ENCODE data around the gene RAB17.

Gene RAB17

DNA sequence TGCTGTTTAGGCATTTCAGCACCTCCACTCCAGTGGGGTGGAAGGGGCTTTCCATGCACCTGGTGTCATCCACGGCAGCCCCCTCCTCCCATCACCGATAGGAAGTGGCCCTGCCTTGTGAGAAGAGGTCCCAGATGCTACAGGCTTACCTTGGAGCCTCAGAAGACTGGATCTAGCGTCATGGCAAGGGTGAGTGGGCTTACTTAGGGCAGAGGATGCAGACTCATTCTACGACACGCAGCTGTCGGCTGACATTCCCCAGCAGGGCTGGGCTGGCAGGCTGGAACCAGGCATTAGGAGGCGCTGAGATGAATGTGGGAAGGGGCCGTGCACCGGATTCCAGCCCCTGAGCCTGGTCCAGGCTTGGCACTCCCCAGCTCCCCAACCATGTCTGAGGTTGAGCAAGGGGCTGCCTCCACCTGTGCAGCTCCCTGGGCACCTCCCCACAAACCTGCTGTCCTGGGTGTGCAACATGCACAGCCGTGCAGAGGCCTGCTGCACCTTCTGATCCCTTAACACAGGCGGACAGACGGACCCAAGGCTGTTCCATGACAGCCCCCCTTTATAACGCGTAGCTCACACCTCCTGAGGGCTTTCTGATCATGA, 25.9 kb downstream of the RAB17 start:
- Histone ChIP-seq H3K4me1 (ENCODE audit: control insufficient read depth, insufficient read depth, low read length) (peaks cover under 1% of the 10 kb centered on the region), H3K36me3 (ENCODE audit: insufficient read depth, low read length) (no peaks in the 10 kb centered on the region), H3K27me3 (ENCODE audit: control insufficient read depth, insufficient read depth, low read length) (peaks cover 12% of the 10 kb centered on the region), H3K9ac (ENCODE audit: low read depth, low read length) (no peak overlapping the region), H3K4me3 (ENCODE audit: low read length) (no peak overlapping the region), H3K4me2 (ENCODE audit: low read length) (no peak overlapping the region), H3K9me3 (replicated peaks; ENCODE audit: low read length) (no peaks in the 10 kb centered on the region)

DNA sequence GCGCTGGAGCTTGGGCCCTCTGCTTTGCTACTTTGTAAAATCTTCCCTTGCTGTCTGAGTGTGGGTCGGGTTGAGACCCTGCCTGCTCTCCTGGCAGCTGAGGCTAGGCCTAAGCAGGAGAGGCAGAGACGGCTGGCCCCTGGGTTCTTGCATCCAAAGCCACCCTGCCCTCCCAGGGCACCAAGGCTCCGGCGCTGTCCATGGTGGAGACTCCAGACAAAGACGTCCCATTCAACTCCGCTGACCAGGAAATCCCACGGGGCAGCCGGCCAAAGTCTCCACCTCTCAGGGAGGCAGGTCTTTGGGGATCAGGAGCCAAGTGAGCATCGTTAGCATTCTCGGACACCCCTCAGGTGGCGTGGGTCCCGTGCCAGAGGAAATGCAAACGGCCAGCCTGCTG, 26.7 kb downstream of the RAB17 start:
- H3K4me2 ChIP-seq (ENCODE audit: low read length): no peak overlapping the region
- H3K4me1 ChIP-seq (ENCODE audit: control insufficient read depth, insufficient read depth, low read length): peaks cover 9% of the 10 kb centered on the region
- no peaks in the 10 kb centered on the region for H3K9me3 ChIP-seq (replicated peaks; ENCODE audit: low read length)
- H3K9ac ChIP-seq (ENCODE audit: low read depth, low read length): no peak overlapping the region
- no peaks in the 10 kb centered on the region for H3K36me3 ChIP-seq (ENCODE audit: insufficient read depth, low read length)
- H3K27me3 ChIP-seq (ENCODE audit: control insufficient read depth, insufficient read depth, low read length): peaks cover 12% of the 10 kb centered on the region
- no peak overlapping the region for H3K4me3 ChIP-seq (ENCODE audit: low read length)

DNA sequence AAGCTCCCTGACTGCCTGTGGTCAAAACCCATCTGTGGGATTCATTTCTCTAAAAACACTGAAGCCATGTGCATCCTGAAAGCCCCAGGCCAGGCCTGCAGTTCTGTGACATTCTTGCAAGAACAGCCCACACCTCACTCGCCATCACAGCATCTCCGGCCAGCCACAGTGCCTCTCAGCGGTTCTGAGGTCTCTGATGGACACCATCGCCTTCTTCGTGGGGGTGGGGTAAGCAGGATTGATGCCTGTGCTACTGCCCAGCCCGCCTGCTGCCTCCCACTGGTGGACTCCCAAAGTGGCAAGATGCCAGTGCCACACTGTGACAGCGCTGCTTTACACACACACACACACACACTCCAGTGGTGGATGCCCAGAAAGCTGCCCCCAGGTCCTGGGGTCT, 29.3 kb downstream of the RAB17 start:
- Histone ChIP-seq H3K9me3 (replicated peaks; ENCODE audit: low read length) (no peaks in the 10 kb centered on the region), H3K27me3 (ENCODE audit: control insufficient read depth, insufficient read depth, low read length) (peaks cover 12% of the 10 kb centered on the region), H3K36me3 (ENCODE audit: insufficient read depth, low read length) (peaks cover 14% of the 10 kb centered on the region), H3K4me2 (ENCODE audit: low read length) (no peak overlapping the region), H3K4me3 (ENCODE audit: low read length) (no peak overlapping the region), H3K9ac (ENCODE audit: low read depth, low read length) (no peak overlapping the region), H3K4me1 (ENCODE audit: control insufficient read depth, insufficient read depth, low read length) (peaks cover 13% of the 10 kb centered on the region)

GRCh38 chr2:237558961-237559641, 31.4 kb downstream of the RAB17 start:
- H3K4me1 ChIP-seq (ENCODE audit: control insufficient read depth, insufficient read depth, low read length): peaks cover 13% of the 10 kb centered on the region
- H3K4me3 ChIP-seq (ENCODE audit: low read length): no peak overlapping the region
- peaks cover 3% of the 10 kb centered on the region for H3K9me3 ChIP-seq (replicated peaks; ENCODE audit: low read length)
- peaks cover 9% of the 10 kb centered on the region for H3K27me3 ChIP-seq (ENCODE audit: control insufficient read depth, insufficient read depth, low read length)
- H3K36me3 ChIP-seq (ENCODE audit: insufficient read depth, low read length): peaks cover 34% of the 10 kb centered on the region
- H3K4me2 ChIP-seq (ENCODE audit: low read length): peak overlapping the region; percentile 9
- H3K9ac ChIP-seq (ENCODE audit: low read depth, low read length): no peak overlapping the region

GRCh38 chr2:237557633-237558015, 32.9 kb downstream of the RAB17 start:
- H3K9me3 ChIP-seq (replicated peaks; ENCODE audit: low read length): peaks cover 10% of the 10 kb centered on the region
- no peak overlapping the region for H3K9ac ChIP-seq (ENCODE audit: low read depth, low read length)
- peaks cover 13% of the 10 kb centered on the region for H3K4me1 ChIP-seq (ENCODE audit: control insufficient read depth, insufficient read depth, low read length)
- no peak overlapping the region for H3K4me3 ChIP-seq (ENCODE audit: low read length)
- H3K36me3 ChIP-seq (ENCODE audit: insufficient read depth, low read length): peaks cover 49% of the 10 kb centered on the region
- no peak overlapping the region for H3K4me2 ChIP-seq (ENCODE audit: low read length)
- no peaks in the 10 kb centered on the region for H3K27me3 ChIP-seq (ENCODE audit: control insufficient read depth, insufficient read depth, low read length)

DNA sequence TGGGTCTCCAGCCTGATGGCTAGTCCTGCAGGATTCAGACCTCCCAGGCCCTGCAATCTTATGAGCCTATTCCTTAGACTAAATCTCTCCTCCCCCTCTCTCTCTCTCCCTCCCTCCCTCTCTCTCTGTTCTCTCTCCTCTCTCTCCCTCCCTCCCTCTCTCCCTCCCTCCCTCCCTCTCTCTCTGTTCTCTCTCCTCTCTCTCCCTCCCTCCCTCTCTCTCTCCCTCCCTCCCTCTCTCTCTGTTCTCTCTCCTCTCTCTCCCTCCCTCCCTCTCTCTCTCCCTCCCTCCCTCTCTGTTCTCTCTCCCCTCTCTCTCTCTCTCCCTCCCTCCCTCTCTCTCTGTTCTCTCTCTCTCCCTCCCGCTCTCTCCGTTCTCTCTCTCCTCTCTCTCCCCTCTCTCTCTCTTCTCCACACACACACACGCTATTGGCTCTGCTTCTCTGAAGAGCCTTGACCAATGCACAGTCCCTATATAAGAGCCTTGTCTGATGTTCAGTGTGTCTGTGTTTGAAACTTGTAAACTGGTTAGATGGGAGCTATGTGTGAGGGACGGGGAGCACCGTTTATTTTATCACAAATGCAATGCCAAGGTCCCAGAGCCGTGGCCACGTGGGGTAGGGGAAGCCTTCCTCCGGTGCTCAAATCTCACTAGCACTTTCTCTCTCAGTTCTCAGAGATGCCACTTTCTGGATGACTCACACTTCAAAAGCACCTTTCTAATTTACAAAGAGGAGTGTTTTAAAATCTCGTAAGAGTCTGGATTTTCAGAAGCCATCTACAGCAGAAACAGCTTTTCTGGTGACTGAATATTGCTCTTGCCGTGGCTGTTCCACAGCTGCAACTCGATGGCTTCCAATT, 33.5 kb downstream of the RAB17 start:
- Histone ChIP-seq H3K9me3 (replicated peaks; ENCODE audit: low read length) (peaks cover 10% of the 10 kb centered on the region), H3K9ac (ENCODE audit: low read depth, low read length) (no peak overlapping the region), H3K4me1 (ENCODE audit: control insufficient read depth, insufficient read depth, low read length) (peaks cover 13% of the 10 kb centered on the region), H3K27me3 (ENCODE audit: control insufficient read depth, insufficient read depth, low read length) (no peaks in the 10 kb centered on the region), H3K36me3 (ENCODE audit: insufficient read depth, low read length) (peaks cover 55% of the 10 kb centered on the region), H3K4me2 (ENCODE audit: low read length) (no peak overlapping the region), H3K4me3 (ENCODE audit: low read length) (no peak overlapping the region)

GRCh38 chr2:237555560-237555959, 35.0 kb downstream of the RAB17 start:
- Histone ChIP-seq H3K4me2 (ENCODE audit: low read length) (no peak overlapping the region), H3K27me3 (ENCODE audit: control insufficient read depth, insufficient read depth, low read length) (no peaks in the 10 kb centered on the region), H3K9me3 (replicated peaks; ENCODE audit: low read length) (peaks cover 10% of the 10 kb centered on the region), H3K36me3 (ENCODE audit: insufficient read depth, low read length) (peaks cover 69% of the 10 kb centered on the region), H3K4me3 (ENCODE audit: low read length) (no peak overlapping the region), H3K9ac (ENCODE audit: low read depth, low read length) (no peak overlapping the region), H3K4me1 (ENCODE audit: control insufficient read depth, insufficient read depth, low read length) (peaks cover 13% of the 10 kb centered on the region)

DNA sequence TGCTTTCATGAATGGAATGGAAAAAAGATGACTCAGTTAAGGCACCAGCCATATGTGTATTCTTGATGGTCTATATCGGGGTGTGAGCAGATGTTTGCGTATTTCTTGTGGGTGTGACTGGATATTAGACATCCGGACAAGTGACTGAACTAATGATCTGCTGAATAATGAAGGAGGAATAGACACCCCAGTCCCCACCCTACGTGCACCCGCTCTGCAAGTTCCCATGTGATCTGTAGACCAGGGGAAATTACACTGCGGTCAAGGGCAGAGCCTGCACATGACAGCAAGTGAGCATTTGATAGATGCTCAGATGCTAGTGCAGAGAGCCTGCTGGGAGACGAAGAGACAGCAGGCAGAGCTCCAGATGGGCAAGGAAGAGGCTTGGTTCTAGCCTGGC, 36.6 kb downstream of the RAB17 start:
- Histone ChIP-seq H3K4me3 (ENCODE audit: low read length) (no peak overlapping the region), H3K9me3 (replicated peaks; ENCODE audit: low read length) (peaks cover 10% of the 10 kb centered on the region), H3K4me2 (ENCODE audit: low read length) (no peak overlapping the region), H3K36me3 (ENCODE audit: insufficient read depth, low read length) (peaks cover 85% of the 10 kb centered on the region), H3K4me1 (ENCODE audit: control insufficient read depth, insufficient read depth, low read length) (peaks cover 5% of the 10 kb centered on the region), H3K9ac (ENCODE audit: low read depth, low read length) (no peak overlapping the region), H3K27me3 (ENCODE audit: control insufficient read depth, insufficient read depth, low read length) (no peaks in the 10 kb centered on the region)

DNA sequence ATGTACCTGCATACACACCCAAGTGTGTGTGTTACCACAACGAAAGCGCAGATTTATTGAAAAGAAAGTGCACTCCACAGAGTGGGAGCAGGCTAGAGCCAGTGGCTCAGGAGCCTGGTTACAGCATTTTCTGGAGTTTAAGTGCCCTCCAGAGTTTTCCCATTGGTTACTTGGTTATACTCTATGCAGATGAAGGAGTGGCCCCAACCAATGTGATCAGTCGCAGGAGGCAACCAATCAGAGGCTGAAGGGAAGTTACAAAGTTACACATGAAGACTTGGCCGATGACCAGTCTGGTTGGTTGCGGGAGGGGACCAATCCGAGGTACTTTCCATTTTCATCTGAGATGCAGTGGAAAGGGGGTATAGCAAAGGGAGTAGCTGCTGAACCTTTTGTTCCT, 37.6 kb downstream of the RAB17 start:
- H3K4me3 ChIP-seq (ENCODE audit: low read length): no peak overlapping the region

DNA sequence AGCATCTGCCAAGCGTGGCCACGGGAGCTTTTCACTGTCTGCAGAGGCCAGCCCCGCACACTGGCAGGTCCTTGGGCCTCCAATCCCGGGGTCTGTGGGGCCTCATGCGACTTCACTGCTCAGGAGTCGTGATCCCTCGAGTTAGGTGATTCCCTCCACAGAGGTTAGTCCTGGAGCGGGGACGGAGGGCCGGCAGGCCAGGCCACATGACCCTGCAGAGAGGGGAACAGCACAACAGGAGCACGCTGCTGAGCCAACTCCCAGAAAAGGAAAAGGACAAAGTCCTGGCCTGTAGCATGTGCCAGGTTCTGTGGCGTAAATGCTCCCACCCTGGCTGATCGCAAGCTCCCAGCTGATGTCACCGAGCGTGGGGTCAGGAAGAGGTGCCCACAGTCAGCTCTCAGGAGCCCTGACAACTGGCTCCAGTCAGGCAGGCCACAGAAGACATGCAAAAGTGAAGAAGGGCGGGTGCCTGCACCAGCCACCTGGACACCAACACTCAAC, 39.4 kb downstream of the RAB17 start:
- H3K27me3 ChIP-seq (ENCODE audit: control insufficient read depth, insufficient read depth, low read length): no peaks in the 10 kb centered on the region
- H3K9ac ChIP-seq (ENCODE audit: low read depth, low read length): no peak overlapping the region
- H3K9me3 ChIP-seq (replicated peaks; ENCODE audit: low read length): peaks cover 10% of the 10 kb centered on the region
- H3K36me3 ChIP-seq (ENCODE audit: insufficient read depth, low read length): peaks cover 95% of the 10 kb centered on the region
- no peak overlapping the region for H3K4me3 ChIP-seq (ENCODE audit: low read length)
- no peak overlapping the region for H3K4me2 ChIP-seq (ENCODE audit: low read length)
- H3K4me1 ChIP-seq (ENCODE audit: control insufficient read depth, insufficient read depth, low read length): no peaks in the 10 kb centered on the region

More for the DNA sequence above, 37.6 kb downstream of the RAB17 start:
- Histone ChIP-seq H3K4me2 (ENCODE audit: low read length) (no peak overlapping the region), H3K4me1 (ENCODE audit: control insufficient read depth, insufficient read depth, low read length) (no peaks in the 10 kb centered on the region), H3K27me3 (ENCODE audit: control insufficient read depth, insufficient read depth, low read length) (no peaks in the 10 kb centered on the region), H3K9ac (ENCODE audit: low read depth, low read length) (no peak overlapping the region), H3K36me3 (ENCODE audit: insufficient read depth, low read length) (peaks cover 93% of the 10 kb centered on the region), H3K9me3 (replicated peaks; ENCODE audit: low read length) (peaks cover 10% of the 10 kb centered on the region)

DNA sequence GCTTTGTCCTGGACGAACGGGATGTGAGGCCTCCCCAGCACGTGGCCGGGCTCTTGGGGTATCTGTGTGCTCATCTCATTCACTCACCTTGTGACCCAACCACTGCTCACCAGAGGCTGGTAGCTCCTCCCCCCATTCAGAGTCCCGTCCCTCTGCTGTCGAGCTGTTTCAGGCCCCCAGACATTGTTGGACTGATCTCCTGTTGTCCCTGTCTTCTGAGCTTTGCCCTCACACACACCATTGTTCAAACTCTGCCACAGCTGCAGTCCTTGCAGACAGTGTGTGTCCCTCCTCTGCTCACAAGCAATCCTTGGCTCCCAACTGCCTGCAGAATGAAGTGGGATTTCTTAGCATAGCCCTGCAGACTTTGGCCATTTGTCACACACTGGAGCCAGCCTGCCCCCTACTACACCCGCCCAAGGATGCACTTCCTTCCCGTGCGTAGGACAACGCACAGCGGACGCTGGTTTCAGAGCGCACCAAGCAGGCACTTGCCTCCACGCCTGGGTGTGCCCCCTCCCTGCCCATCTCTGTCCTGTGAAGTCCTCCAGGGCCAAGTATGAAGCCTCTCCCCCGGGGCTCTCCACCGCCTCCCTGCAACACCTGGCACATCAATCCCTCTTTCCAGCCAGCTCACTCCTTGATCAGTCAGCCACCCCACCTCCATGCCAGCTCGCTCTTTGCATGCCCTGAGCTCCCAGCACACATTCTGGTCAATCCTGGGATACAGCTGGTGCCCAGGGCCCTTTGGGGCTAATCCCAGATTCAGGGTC, 40.7 kb downstream of the RAB17 start:
- Histone ChIP-seq H3K4me3 (ENCODE audit: low read length) (no peak overlapping the region), H3K9ac (ENCODE audit: low read depth, low read length) (no peak overlapping the region), H3K36me3 (ENCODE audit: insufficient read depth, low read length) (peaks cover 94% of the 10 kb centered on the region), H3K27me3 (ENCODE audit: control insufficient read depth, insufficient read depth, low read length) (no peaks in the 10 kb centered on the region), H3K9me3 (replicated peaks; ENCODE audit: low read length) (peaks cover 10% of the 10 kb centered on the region), H3K4me1 (ENCODE audit: control insufficient read depth, insufficient read depth, low read length) (no peaks in the 10 kb centered on the region), H3K4me2 (ENCODE audit: low read length) (no peak overlapping the region)
